Adipose tissue (tissue), 3 donors: ENCODE data around the gene SLC25A31. TPM values are rescaled to one million over a fixed set of nuclear protein-coding genes. Genes with fewer than 3 reads are reported as not detected.

Experiments
- H3K27ac ChIP-seq: one replicate; pipeline ENCODE4 v1.5.1; 2013; ENCODE audit warnings: low read depth, low read length
- WGBS, 3 donors: extraction: QIAGEN DNeasy Blood & Tissue Kit; methylation state at CpG; one replicate each; pipeline ENCODE4 v1.1.7; 2013; 5-methylcytosine and 5-hydroxymethylcytosine counted together
- polyA plus RNA-seq, 3 donors: library from polyadenylated mRNA; stranded (reverse); fragments of 200-250 nt; gene quantifications; one replicate each; pipeline ENCODE4 v1.2.3, GENCODE V29; 2013
- donor health status: healthy with polysubstance abuse.
- donor health status: Bipolar disorder and iron deficiency.
- donor health status: healthy.

Gene SLC25A31
- polyA plus RNA-seq, 3 donors: not detected

DNA sequence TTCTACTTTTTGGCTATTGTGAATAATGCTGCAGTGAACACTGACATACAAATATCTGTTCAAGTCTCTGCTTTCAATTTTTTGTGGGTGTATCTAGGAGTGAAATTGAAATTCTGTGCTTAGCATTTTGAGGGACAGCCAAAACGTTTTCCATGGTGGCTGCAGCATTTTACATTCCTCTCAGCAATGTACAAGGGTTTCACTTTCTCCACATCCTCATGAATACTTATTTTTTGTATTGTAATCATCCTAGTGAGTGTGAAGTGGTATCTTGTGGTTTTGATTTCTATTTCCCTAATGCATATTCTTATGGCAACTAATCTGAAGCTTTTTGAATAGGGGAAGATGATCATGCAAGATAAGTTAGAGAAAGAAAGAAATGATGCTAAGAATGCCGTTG, 92.2 kb downstream of the SLC25A31 start:
- H3K27ac ChIP-seq: no peak overlapping the region
- 60 to 66% (median 62%) methylated on average over 2 of the region's 2 CpGs for WGBS, 3 donors

Other genes with a start within 250 kb of the SLC25A31 start
- gene INTU, start 97.4 kb upstream of the SLC25A31 start, polyA plus RNA-seq: 1 to 10 TPM; 1.6 to 5.0 (median 2.7) TPM
- under 1 TPM; 0.45 to 0.85 (median 0.77) TPM for gene HSPA4L, start 51.9 kb downstream of the SLC25A31 start, polyA plus RNA-seq
- gene PLK4, start 150.5 kb downstream of the SLC25A31 start, polyA plus RNA-seq: 1 to 10 TPM in 1 of 3 donors, under 1 TPM in 2; 0.39 to 1.0 (median 0.49) TPM
- gene MFSD8, start 234.8 kb downstream of the SLC25A31 start, polyA plus RNA-seq: 1 to 10 TPM; 5.7 to 7.8 (median 7.3) TPM
- 1 to 10 TPM; 2.8 to 4.4 (median 3.0) TPM for gene ABHD18, start 235.0 kb downstream of the SLC25A31 start, polyA plus RNA-seq